NB4 (cell line): Measurements from ENCODE around the gene FKBP5.
"Not testable (repeated sequence)": the region's sequence is repeated elsewhere in the genome, so short reads cannot be mapped to it uniquely, and the experiment has no call there.

Experiments
- DNase-seq: peaks from one replicate; pipeline ENCODE4 v3.0.0; 2010; ENCODE audit warnings: low read depth
- H3K4me3 ChIP-seq: one replicate; pipeline ENCODE4 v1.5.1; 2011; ENCODE audit warnings: mild to moderate bottlenecking, low read depth, low read length, moderate library complexity
- MYC ChIP-seq: IDR thresholded peaks from 2 replicates; pipeline ENCODE4 v1.6.1; 2011; ENCODE audit warnings: low read depth, low read length
- POLR2A ChIP-seq: IDR thresholded peaks from 2 replicates; pipeline ENCODE4 v1.6.1; 2011; ENCODE audit warnings: mild to moderate bottlenecking; ENCODE audit not compliant: insufficient read length; ENCODE audit errors: extremely low read depth
- TF ChIP-seq, protein P1 (sequence below): IDR thresholded peaks from 2 replicates; pipeline ENCODE4 v1.6.1; 2011; ENCODE audit warnings: low read depth, low read length
- TF ChIP-seq, protein P2 (sequence below): IDR thresholded peaks from one replicate; pipeline ENCODE4 v1.5.1; 2012; ENCODE audit warnings: low read depth, low read length

FKBP5 gene

DNA sequence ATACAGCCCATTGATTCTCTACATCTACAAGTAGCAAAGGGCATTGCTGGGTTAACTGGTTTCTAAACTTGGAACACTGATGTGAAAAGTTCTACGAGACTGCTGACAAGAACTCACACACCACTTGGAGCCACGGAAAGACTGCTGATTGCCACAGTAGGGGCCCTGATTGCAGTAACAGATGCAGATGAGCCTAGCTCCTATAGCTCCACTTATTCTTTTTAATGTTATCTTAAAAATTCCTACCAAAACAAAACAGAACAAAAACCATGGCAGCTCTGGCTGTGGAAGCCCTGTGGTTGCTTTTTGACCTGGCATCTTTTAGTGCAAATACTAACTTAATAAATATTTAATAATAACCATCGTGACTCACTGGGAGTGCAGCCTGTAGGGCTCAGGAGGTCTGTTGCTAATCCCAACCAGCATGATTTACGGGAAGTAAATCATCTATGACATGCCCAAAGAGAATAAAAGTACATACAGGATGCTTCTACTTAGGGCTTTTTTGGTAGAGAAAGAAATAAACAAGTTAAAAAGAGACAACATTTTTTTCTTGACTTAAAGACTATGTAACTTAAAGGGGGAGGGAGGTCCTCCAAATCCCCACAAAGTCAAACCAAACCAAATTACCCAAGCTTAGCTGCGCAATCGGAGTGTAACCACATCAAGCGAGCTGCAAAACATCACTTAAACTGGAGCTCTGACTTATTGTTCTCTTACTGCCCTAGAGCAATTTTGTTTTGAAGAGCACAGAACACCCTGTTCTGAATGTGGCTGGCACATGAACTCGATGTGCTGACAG is 87.2 kb downstream of the FKBP5 start:
- peak overlapping the region; percentile 1 for H3K4me3 ChIP-seq
- DNase-seq = peak; percentile 86
- no peak for TF ChIP-seq POLR2A
- TF ChIP-seq, protein P1, sequence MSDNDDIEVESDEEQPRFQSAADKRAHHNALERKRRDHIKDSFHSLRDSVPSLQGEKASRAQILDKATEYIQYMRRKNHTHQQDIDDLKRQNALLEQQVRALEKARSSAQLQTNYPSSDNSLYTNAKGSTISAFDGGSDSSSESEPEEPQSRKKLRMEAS = no peak
- TF ChIP-seq, protein P2, sequence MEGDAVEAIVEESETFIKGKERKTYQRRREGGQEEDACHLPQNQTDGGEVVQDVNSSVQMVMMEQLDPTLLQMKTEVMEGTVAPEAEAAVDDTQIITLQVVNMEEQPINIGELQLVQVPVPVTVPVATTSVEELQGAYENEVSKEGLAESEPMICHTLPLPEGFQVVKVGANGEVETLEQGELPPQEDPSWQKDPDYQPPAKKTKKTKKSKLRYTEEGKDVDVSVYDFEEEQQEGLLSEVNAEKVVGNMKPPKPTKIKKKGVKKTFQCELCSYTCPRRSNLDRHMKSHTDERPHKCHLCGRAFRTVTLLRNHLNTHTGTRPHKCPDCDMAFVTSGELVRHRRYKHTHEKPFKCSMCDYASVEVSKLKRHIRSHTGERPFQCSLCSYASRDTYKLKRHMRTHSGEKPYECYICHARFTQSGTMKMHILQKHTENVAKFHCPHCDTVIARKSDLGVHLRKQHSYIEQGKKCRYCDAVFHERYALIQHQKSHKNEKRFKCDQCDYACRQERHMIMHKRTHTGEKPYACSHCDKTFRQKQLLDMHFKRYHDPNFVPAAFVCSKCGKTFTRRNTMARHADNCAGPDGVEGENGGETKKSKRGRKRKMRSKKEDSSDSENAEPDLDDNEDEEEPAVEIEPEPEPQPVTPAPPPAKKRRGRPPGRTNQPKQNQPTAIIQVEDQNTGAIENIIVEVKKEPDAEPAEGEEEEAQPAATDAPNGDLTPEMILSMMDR = no peak
- no peak for TF ChIP-seq MYC

DNA sequence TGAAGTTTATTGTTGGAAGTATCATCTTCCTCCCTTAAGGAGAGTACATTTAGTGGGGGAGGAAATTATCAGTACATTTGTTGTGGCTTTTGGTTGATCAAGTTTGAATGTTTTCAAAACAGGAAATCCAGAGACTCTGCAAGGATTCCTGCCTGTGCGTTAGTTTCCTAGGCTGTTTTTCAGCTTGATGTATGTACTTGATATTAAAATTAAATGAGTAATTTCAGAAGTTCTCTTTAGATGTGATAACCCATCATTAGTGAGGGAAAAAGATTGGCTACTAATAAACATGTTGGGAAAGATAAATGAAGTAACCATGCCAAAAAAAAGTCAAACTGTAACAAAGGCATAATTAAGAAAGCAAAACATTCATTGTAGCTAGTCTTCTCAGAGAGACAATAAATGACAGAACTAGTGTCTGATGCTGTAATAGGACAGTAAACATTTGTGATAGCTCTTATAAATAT is 88.0 kb downstream of the FKBP5 start:
- H3K4me3 ChIP-seq = no peak overlapping the region
- DNase-seq = peak; percentile 28
- TF ChIP-seq, protein P2 = no peak
- no peak for TF ChIP-seq POLR2A
- TF ChIP-seq, protein P1 = no peak
- TF ChIP-seq MYC = no peak

- TF ChIP-seq MYC (no peak), POLR2A (no peak)
- TF ChIP-seq, protein P2 = no peak
- TF ChIP-seq, protein P1 = no peak
- H3K4me3 ChIP-seq = no peak overlapping the region
- no peak for DNase-seq
Observed at GRCh38 chr6:35599761-35600658, 88.7 kb downstream of the FKBP5 start.

DNA sequence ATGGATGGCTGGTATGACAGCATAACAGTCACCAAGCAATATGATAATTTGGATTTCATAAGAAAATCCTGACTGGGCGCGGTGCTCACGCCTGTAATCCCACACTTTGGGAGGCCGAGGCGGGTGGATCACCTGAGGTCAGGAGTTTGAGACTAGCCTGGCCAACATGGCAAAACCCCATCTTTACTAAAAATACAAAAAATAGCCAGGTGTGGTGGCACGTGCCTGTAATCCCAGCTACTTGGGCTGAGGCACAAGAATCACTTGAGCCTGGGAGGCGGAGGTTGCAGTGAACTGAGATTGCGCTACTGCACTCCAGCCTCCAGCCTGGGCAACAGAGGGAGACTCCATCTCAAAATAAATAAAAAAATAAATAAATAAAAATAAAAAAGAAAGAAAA is 90.1 kb downstream of the FKBP5 start:
- DNase-seq, H3K4me3 ChIP-seq: not testable (repeated sequence)

- TF ChIP-seq POLR2A (no peak), MYC (no peak)
- TF ChIP-seq, protein P1 = no peak
- TF ChIP-seq, protein P2 = no peak
- H3K4me3 ChIP-seq = no peak overlapping the region
Observed at GRCh38 chr6:35596448-35597442, 92.0 kb downstream of the FKBP5 start.

More at GRCh38 chr6:35596448-35597442, 92.0 kb downstream of the FKBP5 start:
- DNase-seq = no peak
